ENCODE measurements around the gene TKFC.

The TKFC gene

DNA sequence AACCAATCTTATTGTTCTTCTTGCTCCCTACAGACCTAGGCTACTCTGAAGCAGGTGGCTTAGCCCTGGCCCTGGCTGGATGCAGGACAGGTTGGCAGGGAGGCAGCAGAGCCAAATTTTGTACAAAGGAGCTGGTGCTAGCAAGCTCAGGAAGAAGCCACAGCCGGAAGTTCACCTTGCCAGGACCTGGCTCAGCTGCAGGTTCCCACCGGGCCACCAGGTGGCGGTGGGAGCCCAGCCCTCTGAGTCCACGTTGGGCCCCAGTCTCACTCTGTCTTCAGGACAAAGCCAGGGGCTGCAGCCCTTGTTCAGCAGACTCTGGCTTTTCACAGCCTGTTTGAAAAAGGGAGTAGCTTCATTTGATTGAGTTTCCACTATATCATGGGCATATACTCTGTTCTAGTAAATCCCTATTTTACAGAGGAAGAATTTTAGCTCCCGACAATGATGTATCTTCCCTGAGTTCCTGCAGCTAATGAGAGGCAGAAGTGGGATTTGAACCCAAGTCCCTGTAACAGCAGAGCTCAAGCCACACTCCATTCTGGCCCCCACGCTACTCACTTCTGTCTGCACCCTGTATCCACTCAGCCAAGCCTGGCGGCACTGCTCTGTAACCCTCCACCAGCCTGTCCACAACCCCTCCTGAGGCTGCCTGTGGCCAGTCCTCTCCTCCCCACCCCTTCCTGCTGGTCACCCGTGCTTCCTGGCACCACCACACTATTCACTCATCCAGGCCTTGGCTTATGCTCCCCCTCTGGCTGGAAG is 3.3 kb downstream of the TKFC start:
- Histone ChIP-seq H3K27ac (ENCODE audit: low read depth, low read length, severe bottlenecking) (no peak overlapping the region), H3K9me3 (ENCODE audit: control insufficient read depth, low read length) (no peaks in the 10 kb centered on the region), H3K4me1 (ENCODE audit: control insufficient read depth, insufficient read depth, low read length, poor library complexity, severe bottlenecking) (peaks cover 10% of the 10 kb centered on the region), H3K4me3 (ENCODE audit: extremely low read depth, insufficient read depth, low read length, poor library complexity, severe bottlenecking) (no peak overlapping the region), H3K36me3 (ENCODE audit: control insufficient read depth, insufficient read depth, low read length) (peaks cover 11% of the 10 kb centered on the region)
- 37 to 40% methylated on average over 7 to 8 of the region's 8 CpGs for WGBS, 2 experiments (ENCODE audit: insufficient coverage in 2 of 2)

DNA sequence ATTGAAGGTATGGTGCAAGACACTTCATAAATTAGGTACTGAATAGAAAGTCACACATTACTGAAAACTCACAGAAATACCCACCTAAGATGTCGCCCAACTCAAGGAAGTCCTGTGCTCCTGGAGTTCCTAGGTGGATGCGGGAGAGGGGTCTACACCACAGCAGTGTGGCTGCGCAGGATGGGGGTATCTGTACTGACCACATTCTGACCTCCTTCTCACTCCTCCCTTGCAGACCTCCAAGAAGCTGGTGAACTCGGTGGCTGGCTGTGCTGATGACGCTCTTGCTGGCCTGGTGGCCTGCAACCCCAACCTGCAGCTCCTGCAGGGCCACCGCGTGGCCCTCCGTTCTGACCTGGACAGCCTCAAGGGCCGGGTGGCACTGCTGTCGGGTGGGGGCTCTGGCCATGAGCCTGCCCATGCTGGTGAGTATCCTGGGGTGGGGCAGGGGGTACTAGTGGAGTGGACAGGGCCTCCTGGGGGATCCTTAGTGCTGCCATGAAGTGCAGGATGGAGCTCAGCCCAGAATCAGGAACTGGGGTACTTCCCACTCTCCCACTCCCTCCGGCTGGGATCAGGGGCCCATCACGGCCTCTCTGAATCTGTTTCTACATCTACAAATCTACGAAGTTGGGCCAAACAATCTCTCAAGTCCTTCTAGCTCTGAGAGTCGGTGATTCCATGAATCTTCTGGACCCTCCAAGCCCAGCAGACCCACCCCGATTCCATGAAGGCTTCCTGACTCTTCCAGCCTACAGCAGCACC is 4.9 kb downstream of the TKFC start:
- 90 to 91% methylated on average over 7 to 14 of the region's 15 CpGs for WGBS, 2 experiments (ENCODE audit: insufficient coverage in 2 of 2)
- H3K4me1 ChIP-seq (ENCODE audit: control insufficient read depth, insufficient read depth, low read length, poor library complexity, severe bottlenecking) = peaks cover 6% of the 10 kb centered on the region
- peaks cover 10% of the 10 kb centered on the region for H3K36me3 ChIP-seq (ENCODE audit: control insufficient read depth, insufficient read depth, low read length)
- H3K9me3 ChIP-seq (ENCODE audit: control insufficient read depth, low read length) = no peaks in the 10 kb centered on the region
- H3K4me3 ChIP-seq (ENCODE audit: extremely low read depth, insufficient read depth, low read length, poor library complexity, severe bottlenecking) = no peak overlapping the region
- no peak overlapping the region for H3K27ac ChIP-seq (ENCODE audit: low read depth, low read length, severe bottlenecking)

DNA sequence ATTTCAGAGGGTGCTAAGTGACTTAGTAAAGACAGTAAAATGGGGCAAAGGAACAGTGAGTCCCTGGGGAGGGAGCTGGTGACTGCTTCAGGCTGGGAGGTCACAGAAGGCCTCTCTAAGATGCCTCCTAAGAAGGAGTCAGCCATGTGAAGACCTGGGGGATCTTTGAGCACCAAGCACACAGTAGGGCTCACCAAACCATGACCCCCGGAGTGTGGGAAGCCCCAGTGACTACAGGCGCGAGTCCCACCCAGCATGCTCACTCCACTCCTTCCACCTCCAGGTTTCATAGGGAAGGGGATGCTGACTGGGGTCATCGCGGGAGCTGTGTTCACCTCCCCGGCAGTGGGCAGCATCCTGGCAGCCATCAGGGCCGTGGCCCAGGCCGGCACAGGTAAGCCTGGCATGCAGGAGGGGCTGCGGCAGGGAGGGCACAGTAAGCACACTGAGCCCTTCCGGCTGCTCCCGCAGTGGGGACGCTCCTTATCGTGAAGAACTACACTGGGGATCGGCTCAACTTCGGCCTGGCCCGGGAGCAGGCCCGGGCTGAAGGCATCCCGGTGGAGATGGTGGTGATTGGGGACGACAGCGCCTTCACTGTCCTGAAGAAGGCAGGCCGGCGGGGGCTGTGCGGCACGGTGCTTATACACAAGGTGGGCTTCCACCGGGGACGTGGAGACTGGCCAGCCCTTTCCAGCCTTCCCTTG is 5.9 kb downstream of the TKFC start:
- Histone ChIP-seq H3K36me3 (ENCODE audit: control insufficient read depth, insufficient read depth, low read length) (peaks cover 17% of the 10 kb centered on the region), H3K27ac (ENCODE audit: low read depth, low read length, severe bottlenecking) (no peak overlapping the region), H3K9me3 (ENCODE audit: control insufficient read depth, low read length) (no peaks in the 10 kb centered on the region), H3K4me1 (ENCODE audit: control insufficient read depth, insufficient read depth, low read length, poor library complexity, severe bottlenecking) (peaks cover under 1% of the 10 kb centered on the region), H3K4me3 (ENCODE audit: extremely low read depth, insufficient read depth, low read length, poor library complexity, severe bottlenecking) (no peak overlapping the region)
- 91 to 96% methylated on average over 22 to 25 of the region's 26 CpGs for WGBS, 2 experiments (ENCODE audit: insufficient coverage in 2 of 2)

DNA sequence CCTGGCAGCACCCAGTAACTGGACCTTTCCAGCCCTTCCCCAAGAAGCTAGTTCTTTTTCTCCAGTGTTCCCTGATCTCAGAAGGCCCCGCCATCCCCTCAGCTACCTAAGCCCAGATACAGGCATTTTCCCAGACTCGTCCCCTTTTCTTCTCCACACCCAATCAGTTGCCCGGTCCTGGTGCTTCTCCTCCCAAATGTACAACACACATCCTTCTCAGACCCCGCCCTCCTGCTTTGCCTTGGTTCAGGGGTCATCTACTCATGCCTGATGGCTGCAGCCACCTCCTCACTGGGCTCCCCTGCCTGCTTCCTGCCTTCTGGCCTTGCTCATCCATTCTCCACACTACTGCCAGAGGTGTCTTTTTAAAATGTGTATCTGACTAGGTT is 6.5 kb downstream of the TKFC start:
- WGBS, 2 experiments (ENCODE audit: insufficient coverage in 2 of 2) = 90% methylated on average over 4 of the region's 4 CpGs
- Histone ChIP-seq H3K4me3 (ENCODE audit: extremely low read depth, insufficient read depth, low read length, poor library complexity, severe bottlenecking) (no peak overlapping the region), H3K36me3 (ENCODE audit: control insufficient read depth, insufficient read depth, low read length) (peaks cover 20% of the 10 kb centered on the region), H3K9me3 (ENCODE audit: control insufficient read depth, low read length) (no peaks in the 10 kb centered on the region), H3K27ac (ENCODE audit: low read depth, low read length, severe bottlenecking) (no peak overlapping the region), H3K4me1 (ENCODE audit: control insufficient read depth, insufficient read depth, low read length, poor library complexity, severe bottlenecking) (no peaks in the 10 kb centered on the region)

DNA sequence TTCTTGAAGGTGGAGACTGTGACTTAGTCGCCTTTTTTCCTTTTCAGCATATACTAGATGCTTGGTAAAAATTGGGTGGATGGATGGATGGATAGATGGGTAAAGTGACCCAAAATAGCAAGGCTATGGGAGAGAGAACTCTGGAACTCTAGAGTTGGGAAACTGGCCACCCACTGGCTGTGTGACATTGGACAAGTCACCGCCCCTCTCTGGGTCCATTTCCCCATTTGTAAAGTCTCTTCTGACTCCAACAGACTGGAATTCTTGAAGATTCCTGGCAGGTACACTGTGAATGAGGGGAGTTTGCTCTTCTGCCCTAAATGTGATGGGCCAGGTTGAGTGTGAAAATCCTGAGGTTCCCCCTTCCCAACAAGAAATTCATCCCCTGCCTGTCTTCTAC is 8.0 kb downstream of the TKFC start:
- 100% methylated on average over 1 to 2 of the region's 2 CpGs for WGBS, 2 experiments (ENCODE audit: insufficient coverage in 2 of 2)
- Histone ChIP-seq H3K4me1 (ENCODE audit: control insufficient read depth, insufficient read depth, low read length, poor library complexity, severe bottlenecking) (no peaks in the 10 kb centered on the region), H3K36me3 (ENCODE audit: control insufficient read depth, insufficient read depth, low read length) (peaks cover 23% of the 10 kb centered on the region), H3K27ac (ENCODE audit: low read depth, low read length, severe bottlenecking) (no peak overlapping the region), H3K9me3 (ENCODE audit: control insufficient read depth, low read length) (no peaks in the 10 kb centered on the region), H3K4me3 (ENCODE audit: extremely low read depth, insufficient read depth, low read length, poor library complexity, severe bottlenecking) (no peak overlapping the region)

DNA sequence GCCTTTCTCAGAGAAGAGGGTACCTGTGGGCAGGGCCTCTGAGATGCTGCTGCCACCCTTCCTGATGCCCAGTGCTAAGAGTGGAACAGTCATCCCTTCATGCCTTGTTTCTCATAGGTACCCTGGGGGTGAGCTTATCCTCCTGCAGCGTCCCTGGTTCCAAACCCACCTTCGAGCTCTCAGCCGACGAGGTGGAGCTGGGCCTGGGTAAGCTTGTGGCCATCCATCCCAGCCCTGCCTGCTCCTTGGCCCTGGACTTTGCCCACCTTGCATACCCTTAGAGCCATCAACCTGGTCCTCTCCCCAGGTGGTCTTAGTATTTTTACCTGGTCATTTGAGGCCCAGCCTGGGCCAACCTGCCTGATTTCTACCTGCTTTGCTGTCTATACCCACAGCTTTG is 8.7 kb downstream of the TKFC start:
- H3K27ac ChIP-seq (ENCODE audit: low read depth, low read length, severe bottlenecking) = no peak overlapping the region
- no peaks in the 10 kb centered on the region for H3K4me1 ChIP-seq (ENCODE audit: control insufficient read depth, insufficient read depth, low read length, poor library complexity, severe bottlenecking)
- no peak overlapping the region for H3K4me3 ChIP-seq (ENCODE audit: extremely low read depth, insufficient read depth, low read length, poor library complexity, severe bottlenecking)
- H3K9me3 ChIP-seq (ENCODE audit: control insufficient read depth, low read length) = no peaks in the 10 kb centered on the region
- peaks cover 23% of the 10 kb centered on the region for H3K36me3 ChIP-seq (ENCODE audit: control insufficient read depth, insufficient read depth, low read length)
- 94 to 97% methylated on average over 4 of the region's 4 CpGs for WGBS, 2 experiments (ENCODE audit: insufficient coverage in 2 of 2)

DNA sequence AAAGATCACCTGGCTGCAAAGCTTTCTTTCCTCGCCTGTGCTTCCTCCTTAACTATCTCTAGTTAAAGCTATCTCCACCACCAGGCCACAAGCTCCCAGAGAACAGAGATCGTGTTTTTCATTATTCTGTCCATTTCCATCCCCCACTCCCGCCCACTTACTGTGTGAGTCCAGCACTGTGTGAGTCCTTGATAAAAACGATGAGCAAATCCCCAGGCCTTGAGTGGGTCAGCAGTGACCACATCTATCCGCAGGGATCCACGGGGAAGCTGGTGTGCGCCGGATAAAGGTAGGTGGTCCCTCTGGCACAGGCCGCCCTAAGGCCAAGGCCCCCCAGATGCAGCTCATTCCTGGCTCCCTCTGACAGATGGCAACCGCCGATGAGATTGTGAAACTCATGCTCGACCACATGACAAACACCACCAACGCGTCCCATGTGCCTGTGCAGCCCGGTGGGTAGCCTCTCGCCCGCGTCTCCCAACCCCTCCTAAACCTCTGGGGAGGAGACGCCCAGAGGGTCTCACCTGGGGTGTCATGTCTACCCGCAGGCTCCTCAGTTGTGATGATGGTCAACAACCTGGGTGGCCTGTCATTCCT is 9.3 kb downstream of the TKFC start:
- Histone ChIP-seq H3K9me3 (ENCODE audit: control insufficient read depth, low read length) (no peaks in the 10 kb centered on the region), H3K4me1 (ENCODE audit: control insufficient read depth, insufficient read depth, low read length, poor library complexity, severe bottlenecking) (no peaks in the 10 kb centered on the region), H3K27ac (ENCODE audit: low read depth, low read length, severe bottlenecking) (no peak overlapping the region), H3K4me3 (ENCODE audit: extremely low read depth, insufficient read depth, low read length, poor library complexity, severe bottlenecking) (no peak overlapping the region), H3K36me3 (ENCODE audit: control insufficient read depth, insufficient read depth, low read length) (peaks cover 23% of the 10 kb centered on the region)
- WGBS, 2 experiments (ENCODE audit: insufficient coverage in 2 of 2) = 95 to 96% methylated on average over 19 to 20 of the region's 20 CpGs

DNA sequence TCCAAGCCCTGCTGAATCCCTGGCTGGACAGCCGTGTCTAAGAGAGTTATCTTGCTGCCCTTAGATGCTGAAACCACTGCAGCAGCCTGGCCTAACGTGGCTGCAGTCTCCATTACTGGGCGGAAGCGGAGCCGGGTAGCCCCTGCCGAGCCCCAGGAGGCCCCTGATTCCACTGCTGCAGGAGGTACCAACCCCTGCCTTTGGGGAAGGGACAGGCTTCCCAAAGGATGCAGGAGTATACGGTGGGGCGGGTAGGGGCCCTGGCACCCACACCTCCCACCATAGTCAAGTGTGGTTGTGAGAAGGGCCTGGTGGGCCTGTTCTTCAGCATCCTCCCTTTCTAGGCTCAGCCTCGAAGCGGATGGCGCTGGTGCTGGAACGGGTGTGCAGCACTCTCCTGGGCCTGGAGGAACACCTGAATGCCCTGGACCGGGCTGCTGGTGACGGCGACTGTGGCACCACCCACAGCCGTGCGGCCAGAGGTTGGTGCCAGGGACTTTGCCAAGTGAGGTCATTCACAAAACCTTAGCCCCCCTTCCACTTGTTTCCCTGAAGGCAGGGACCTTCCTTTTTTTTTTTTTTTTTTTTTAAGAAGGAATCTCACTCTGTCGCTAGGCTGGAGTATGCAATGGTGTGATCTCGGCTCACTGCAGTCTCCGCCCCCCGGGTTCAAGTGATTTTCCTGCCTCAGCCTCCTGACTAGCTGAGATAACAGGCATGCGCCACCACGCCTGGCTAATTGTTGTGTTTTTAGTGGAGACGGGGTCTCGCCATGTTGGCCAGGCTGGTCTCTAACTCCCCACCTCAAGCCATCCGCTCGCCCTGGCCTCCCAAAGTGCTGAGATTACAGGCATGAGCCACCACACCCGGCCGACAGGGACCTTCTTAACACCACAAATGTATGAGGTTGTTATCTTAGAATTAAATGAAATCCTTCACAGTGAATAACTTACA is 11.0 kb downstream of the TKFC start:
- WGBS, 2 experiments (ENCODE audit: insufficient coverage in 2 of 2) = 95% methylated on average over 19 to 22 of the region's 29 CpGs
- H3K27ac ChIP-seq (ENCODE audit: low read depth, low read length, severe bottlenecking) = no peak overlapping the region

DNA sequence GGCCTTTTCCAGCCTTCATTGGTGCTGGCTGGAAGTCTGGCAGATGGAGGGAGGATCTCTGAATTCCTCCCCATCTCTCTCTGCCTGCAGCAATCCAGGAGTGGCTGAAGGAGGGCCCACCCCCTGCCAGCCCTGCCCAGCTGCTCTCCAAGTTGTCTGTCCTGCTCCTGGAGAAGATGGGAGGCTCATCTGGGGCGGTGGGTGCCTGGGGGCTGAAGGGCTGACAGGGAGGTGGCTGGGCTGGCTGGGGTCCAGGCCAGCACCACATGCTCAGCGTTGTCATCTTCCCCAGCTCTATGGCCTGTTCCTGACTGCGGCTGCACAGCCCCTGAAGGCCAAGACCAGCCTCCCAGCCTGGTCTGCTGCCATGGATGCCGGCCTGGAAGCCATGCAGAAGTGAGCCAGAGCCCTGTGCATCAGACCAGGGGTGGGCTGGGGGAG is 12.2 kb downstream of the TKFC start:
- 90 to 96% methylated on average over 3 of the region's 4 CpGs for WGBS, 2 experiments (ENCODE audit: insufficient coverage in 2 of 2)

More for the DNA sequence above, 11.0 kb downstream of the TKFC start:
- Histone ChIP-seq H3K4me1 (ENCODE audit: control insufficient read depth, insufficient read depth, low read length, poor library complexity, severe bottlenecking) (no peaks in the 10 kb centered on the region), H3K4me3 (ENCODE audit: extremely low read depth, insufficient read depth, low read length, poor library complexity, severe bottlenecking) (no peak overlapping the region), H3K9me3 (ENCODE audit: control insufficient read depth, low read length) (no peaks in the 10 kb centered on the region), H3K36me3 (ENCODE audit: control insufficient read depth, insufficient read depth, low read length) (peaks cover 22% of the 10 kb centered on the region)

More for the DNA sequence above, 12.2 kb downstream of the TKFC start:
- no peak overlapping the region for H3K27ac ChIP-seq (ENCODE audit: low read depth, low read length, severe bottlenecking)
- no peaks in the 10 kb centered on the region for H3K9me3 ChIP-seq (ENCODE audit: control insufficient read depth, low read length)
- no peaks in the 10 kb centered on the region for H3K4me1 ChIP-seq (ENCODE audit: control insufficient read depth, insufficient read depth, low read length, poor library complexity, severe bottlenecking)
- H3K36me3 ChIP-seq (ENCODE audit: control insufficient read depth, insufficient read depth, low read length) = peaks cover 31% of the 10 kb centered on the region
- H3K4me3 ChIP-seq (ENCODE audit: extremely low read depth, insufficient read depth, low read length, poor library complexity, severe bottlenecking) = no peak overlapping the region

Measured in mesodermal cell (in vitro differentiated cells).